NCI-H2227 (cell line): ENCODE measurements around the gene CD9.
A peak's percentile ranks its signal among the peaks of the same experiment; 100 is the strongest.
"Not testable (repeated sequence)": the region's sequence is repeated elsewhere in the genome, so short reads cannot be mapped to it uniquely, and the experiment has no call there.

Source experiments
- DNase-seq: peaks from one replicate; lab custom pipeline; 2025; ENCODE audit not compliant: unreplicated experiment; lab: John Stamatoyannopoulos, UW

Gene CD9

DNA sequence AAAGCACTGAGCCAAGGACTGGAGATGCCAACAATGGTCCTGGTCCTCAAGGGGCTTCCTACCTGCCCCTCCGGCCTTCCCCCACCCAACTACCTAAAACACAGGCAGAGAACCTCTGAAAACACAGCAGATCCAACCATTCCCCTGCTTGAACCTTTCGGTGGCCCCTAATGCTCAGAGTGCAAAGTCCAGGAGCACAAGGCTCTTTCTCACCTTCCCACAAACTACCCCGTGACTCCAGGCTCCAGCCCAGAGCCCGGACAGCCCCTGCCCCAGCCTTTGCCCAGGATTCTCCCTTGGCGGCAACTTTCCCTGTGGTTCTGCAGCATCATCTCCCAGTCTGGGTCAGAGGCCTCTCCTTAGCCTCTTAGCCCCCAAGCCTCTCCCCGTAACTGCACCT lies 1.6 kb upstream of the CD9 start:
- DNase-seq = no peak

DNA sequence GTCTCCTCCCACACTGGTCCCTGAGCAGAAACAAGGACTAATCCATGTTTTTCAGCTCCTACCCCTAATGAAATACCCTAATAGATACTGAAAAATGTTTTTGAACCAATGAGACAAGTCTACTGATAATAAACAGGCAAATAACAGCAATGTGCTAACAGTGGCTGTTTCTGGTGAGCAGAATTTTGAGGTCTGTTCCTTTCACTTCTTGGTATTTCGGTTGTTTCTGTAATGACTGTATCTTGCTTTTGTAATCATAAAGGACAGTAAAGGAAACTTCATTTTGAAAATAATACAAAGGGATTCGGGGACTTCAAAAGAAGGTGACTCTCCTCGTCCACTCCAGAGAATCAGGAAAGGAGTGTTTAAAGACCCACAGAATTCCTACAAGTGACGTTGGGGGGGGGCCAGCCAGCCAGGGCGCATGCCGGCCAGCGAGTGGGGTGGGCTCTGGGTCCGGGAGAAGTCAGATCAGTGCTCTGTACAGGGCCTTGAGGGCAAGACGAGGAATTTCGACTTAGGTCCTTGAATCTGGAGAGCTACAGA lies 1.1 kb upstream of the CD9 start:
- DNase-seq = no peak

DNA sequence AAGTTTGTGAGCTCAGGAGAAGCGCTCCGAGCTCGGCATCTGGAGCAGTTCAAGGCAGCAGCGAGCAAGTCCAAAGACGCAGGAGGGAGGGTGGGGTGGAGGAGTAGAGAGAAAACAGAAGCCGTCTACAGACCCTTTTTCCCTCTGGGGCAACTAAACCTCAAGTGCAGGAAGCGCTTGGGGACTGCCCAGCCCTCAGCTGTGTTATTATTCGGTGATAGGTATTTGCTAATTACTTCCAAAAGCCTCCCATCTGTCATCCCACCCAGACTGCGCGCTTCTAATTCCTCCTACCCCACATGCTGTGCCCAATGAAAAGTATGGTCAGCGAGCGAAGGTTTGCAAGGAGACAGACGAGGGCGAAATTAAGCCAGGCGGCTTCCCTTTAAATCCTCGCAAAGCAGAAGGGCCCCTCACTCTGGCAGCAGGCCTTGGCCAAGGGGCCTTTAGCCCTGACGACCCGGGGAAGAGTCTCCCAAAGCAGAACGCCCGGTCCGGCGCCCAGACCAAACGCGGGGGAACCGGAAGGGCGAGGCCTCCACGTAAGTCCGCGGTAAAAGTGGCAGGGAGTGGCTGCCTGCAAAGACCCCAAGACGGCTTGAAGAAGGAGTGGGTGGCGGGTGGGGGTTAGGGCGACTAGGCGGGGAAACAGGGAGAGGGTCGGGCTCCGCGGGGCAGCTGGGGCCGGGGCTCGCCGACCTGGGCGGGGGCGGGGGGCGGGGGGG lies 507 bp upstream of the CD9 start:
- DNase-seq = peak; percentile 22

DNA sequence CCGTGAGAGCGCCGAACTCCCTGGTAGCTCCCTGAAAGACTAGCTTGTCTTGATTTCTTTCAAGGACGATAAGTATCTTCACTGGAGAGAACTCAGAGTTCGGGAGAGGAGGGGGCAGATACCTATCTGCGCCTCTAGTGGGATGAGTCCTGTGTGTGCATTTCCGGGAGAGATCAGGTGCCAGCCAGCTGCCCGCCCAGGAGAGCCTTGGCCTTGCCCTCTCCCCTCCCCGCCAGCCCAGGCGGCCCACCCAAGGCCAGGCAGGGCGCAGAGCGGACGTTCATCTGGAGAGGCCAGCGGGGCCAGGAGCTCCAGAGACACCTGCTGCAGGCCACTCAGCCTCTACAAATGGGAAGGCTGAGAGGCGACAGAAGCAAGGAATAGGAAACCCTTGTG lies 1.0 kb downstream of the CD9 start:
- peak; percentile 9 for DNase-seq

DNA sequence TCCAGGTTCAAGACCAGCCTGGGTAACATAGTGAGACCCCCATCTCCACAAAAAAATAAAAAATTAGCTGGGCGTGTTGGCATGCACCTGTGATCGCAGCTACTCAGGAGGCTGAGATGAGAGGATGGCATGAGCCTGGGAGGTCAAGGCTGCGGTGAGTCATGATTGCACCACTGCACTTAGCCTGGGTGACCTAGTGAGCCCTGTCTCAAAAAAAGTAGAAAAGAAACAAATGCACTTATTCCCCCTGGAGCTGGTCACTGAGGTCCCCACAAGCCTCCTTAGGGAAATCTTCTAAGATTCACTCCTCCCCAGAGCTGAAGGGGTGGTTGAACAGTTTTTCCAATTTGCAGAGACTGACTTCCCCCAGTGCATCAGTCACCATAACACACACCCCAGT lies 1.6 kb downstream of the CD9 start:
- DNase-seq = no peak

DNA sequence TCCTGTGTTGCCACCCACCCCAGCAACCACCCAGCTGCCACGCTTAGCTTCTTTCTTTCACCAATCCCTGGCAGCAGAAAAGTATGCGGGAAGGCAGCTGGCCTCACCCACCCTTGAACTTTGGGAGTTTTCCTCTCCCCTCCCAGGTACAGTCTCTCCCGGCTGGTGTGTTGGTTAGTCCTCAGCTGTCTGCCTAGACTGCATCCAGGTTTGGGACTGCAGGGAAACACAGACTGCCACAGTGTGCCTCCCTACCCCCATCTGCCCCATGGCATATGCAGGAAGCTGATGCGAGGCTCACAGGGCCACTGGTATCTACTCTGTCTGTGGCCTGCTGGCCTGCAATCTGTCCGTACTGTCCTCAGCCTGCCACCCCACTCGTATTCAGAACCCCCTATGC lies 2.1 kb downstream of the CD9 start:
- no peak for DNase-seq

DNA sequence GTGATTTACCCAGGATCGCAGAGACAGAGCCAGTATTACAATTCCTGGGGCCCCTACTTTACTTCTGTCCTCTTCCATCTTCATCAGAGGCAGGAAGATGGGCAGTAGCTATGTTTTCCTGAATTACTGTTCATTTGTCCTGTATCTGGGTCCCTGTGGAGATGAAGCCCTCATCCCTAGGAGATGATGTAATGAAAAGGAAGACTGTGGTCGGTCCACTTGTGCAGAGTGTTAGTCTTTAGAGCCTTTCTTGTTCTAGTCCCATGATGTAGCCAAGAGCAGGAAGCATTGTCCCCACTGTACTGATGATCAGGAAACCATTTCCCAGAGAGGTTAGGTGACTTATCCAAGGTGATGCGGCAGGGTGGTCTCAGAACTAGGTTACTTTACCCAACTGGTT lies 2.6 kb downstream of the CD9 start:
- DNase-seq = no peak

DNA sequence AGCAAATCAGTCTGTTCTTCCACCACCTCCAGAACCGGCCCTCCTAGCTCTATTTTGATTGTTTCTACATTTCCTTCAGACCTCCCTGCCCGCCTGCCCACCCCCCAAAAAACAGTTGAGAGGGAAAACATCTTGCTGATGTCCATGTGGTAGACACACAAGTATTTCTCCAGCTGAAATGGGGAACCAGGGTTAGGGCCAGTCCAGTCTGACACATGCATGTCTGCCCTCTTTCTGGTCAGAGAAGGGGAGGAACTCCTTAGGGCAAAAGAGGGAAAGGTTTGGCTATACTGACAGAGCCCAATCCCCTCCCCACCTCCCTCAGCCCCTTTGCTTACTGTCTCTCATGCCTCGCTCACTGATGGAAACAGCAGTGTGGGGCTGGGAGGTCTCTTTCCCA lies 3.4 kb downstream of the CD9 start:
- no peak for DNase-seq

DNA sequence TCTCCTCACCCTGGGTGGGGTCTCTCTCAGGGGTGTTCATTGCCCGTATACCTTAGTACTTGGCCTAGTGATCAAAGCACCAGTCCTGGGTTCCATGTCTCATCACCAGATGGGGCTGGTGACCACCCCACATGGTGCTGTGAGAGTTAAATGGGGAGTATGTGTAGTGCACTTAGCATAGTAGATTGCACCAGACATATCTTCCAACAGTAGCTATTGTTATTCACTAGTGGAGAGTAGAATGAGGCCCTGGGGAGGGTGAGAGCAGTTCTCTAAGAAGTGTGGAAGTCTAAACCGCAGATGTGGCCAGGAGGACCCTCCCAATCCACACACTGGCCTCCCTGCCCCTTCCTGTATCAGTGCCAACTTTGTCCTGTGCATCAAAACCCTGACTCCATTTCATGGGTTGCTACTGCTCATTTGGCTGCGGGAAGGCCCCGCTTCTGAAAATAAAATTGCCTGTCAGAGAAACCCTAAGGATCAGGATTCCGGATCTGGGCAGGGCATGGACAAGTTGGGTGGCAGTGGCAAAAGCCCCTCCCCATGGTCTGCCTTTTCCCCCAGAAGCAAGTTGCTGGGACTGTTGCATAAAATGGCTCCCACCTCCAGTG lies 4.4 kb downstream of the CD9 start:
- no peak for DNase-seq

DNA sequence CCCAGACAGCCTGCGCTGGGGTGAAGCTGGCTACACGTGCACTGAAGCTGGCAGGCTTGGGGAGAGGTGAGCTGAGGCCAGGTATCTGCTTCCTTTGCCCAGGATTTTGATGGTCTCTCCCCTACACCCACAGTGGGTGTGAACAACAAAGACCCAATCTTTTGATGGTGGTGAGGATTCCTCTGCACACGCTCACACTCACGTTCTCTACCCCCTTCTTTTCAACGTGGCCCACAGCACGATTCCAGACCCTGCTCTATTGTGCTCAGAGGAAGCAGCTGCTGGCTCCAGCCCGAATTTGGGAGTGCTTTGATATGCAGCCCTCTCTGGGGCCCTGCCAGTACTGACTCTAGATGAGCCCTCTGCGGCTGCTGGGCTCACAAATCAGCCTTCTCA lies 4.9 kb downstream of the CD9 start:
- DNase-seq = no peak

DNA sequence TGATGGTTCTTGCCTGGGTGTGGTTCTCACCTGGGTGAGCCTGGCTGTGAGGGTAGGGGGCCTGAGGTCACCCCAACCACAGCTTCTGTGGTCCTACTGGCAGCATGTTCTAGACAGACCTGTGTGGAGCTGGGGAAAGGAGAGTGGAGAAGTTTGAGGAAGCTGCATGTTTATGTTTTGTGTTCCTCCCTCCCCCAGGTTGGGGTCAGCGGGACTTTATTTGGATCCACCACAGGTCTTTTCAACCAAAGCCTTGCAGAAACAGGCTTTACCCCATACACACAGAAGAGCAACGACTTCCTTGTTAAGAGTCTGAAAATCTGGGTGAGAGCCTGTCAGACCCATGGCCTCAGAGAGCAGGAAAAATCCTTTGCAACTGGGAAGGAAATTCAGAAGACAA lies 5.6 kb downstream of the CD9 start:
- DNase-seq = no peak

DNA sequence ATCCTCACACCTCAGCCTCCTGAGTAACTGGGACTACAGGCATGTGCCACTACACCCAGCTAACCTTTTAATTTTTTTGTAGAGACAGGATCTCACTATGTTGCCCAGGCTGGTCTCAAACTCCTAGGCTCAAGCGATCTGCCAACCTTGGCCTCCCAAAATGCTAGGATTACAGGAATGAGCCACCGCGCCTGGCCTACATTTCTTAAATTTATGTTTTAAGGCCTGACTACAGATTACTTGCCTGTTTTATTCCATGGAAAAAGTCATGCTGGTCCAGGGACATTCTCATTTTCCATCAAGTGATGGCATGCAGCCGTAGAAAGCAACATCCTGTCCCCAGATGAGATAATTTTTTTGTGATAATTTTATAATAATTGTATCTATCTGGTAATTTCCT lies 6.1 kb downstream of the CD9 start:
- no peak for DNase-seq

DNA sequence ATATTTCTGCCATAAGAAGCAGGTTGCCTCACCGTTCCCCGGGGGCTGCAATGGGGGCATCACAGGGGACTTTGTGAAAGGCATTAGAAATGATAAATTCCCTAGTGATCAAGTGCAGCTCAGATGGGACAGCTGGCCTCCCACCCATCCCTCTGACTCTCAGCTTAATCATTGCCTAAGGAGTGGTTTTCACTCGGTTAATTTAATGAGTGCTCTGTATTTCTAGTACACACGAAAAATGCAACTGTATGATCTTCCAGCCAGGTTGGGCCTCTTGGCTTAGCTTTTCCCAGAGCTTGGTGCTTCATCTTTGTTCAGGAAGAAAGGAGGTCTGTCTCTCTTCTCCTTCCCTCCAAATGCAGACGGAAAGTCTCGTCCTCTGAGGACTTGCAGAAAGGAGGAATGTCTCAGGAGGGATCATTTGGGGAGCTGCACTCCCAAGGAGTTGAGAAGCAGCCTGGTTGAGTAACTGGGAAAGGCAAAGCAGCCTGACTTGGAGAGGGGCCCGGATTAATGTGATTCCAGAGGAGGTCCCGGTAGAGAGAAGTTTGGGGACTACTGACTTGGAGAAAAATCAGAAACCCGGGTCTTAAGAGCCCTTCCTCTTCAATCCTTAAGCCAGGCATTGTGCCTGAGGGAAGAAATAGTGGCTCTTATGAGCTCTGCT lies 7.2 kb downstream of the CD9 start:
- no peak for DNase-seq

DNA sequence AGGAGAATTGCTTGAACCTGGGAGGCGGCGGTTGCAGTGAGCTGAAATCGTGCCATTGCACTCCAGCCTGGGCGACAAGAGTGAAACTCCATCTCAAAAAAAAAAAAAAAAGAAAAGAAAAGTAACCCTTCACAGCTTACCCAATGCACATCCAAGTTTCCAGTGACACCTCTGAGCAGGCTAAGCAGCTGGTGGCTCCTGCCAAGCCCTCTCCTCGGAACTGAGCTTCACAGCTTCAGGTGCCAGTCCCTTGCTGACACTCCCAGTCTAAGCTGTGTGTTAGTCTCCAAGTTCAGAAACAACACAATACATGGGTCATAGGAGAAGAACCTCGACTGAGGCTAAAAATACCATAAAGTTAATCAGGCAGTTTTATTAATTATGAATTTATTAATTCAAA lies 7.9 kb downstream of the CD9 start:
- no peak for DNase-seq

DNA sequence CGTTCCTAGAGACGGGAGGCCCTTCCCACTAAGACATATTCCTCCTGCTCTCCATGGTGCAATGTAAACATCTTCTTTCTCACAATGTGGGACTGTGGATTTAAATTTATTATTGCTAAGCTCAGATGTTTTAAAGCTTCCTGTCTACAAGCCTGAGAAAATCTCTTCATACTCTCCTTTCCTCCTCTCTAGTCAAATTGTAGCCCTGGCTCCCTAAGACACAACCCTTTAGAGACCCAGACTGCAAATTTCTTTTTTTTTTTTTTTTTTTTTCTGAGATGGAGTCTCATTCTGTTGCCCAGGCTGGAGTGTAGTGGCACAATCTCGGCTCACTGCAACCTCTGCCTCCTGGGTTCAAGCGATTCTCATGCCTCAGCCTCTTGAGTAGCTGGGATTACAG lies 9.2 kb downstream of the CD9 start:
- not testable (repeated sequence) for DNase-seq

DNA sequence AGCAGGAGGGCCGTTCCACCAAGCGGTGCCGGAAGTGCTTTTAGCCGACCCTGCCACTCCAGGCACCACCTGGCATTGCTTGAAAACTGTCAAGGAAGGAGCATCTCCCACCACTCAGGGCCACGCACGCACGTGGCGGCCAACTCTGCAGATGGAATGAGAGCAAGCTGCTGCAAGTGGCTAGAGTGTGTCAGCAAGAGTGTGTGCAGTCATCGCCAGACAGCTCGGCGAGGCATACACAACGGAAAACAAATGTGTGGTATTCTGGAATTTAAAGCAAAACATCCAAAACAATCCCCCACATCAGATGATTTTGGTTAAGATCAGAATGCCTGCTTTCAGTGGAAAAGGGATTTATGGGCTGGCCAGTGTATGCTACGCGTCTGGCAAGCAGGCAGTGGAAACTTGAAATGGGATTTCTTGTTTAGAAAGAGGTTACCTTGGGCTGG lies 11.2 kb downstream of the CD9 start:
- DNase-seq = no peak

DNA sequence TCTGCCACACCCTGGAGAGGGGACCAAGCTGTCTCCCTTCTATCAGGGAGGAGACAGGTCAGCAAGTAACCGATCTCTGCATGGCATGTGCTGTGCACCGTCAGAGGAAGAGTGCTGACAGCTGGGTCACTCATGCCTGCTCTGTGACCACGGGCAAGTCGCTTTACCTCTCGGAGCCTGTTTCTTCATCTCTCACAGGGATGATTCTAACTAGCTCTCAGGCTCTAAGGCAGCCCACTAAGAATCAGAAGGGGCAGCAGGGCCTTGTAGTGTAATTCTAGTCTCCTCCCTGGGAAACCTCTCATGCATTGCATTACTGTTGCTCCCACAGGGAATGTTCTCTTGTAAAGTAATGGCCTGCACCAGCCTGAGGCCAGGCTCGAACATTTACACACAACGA lies 11.9 kb downstream of the CD9 start:
- DNase-seq = no peak

DNA sequence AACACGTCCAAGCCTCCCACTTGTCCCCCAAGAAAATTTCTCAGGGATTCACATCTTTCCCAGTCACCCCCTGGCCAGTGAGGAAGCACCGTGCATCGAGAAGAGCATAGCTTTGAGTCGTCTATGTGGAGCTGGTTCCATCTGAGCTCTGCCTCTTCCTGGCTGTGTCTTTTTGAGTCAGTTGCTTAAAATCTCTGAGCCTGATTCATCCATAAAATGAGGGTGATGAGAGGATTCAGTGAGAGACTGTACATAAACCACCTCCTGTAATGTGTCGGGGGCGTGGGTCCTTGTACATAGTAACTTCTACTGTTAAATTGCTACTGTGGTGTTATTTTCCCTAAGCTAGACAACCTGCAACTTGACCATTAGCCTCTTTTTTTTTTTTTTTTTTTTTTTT lies 13.8 kb downstream of the CD9 start:
- DNase-seq = no peak

DNA sequence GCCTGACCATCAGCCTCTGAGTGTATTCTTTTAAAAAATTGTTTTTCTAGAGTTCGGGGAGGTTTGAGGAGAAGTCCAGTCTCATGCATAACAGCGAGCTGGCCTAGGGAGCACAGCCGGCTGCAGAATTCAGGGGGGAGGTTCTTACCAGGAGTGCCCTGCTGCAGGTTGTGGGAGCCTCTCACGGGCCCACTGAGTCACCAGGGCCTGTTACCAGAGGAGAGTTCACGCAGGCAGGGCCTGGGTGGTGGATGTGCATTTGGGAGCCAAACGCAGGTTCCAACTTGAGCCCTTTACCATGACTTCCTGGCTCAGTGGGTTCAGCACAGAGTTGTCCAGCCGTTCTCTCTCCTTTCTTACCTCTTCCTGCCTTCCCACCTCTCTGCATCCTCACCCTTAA lies 14.4 kb downstream of the CD9 start:
- no peak for DNase-seq

DNA sequence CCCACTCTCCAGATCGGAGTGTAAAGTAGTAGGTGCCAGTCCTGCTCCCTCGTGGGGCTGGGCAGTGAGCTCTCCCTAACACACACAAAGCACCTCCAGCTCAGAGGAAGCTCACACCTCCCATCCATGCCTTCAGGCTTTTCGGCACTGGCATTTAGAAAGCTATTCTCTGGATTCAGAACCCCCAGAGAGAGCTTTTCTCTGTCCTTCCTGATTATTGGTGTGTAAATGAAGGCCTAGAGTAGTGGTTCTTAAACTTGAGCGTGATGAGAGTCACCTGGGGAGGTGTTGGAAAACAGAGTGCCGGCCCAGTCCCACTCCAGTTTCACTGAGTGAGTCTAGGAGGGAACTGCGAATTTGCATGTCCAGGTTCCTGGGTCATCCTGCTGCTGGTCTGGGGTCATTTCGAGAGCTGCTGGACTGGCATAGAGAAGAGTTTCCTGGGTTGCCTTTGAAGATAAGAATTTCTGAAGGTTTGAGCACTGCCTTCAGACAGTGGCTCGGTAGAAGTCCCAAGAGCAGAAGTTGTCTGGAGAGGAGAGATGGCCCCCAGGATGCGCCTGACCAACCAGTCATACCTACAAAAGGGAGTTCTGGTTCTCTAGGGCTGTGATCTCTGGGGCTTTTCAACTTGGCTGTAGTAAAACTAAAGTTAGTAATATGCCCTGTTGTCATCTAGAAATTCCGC lies 15.1 kb downstream of the CD9 start:
- no peak for DNase-seq

DNA sequence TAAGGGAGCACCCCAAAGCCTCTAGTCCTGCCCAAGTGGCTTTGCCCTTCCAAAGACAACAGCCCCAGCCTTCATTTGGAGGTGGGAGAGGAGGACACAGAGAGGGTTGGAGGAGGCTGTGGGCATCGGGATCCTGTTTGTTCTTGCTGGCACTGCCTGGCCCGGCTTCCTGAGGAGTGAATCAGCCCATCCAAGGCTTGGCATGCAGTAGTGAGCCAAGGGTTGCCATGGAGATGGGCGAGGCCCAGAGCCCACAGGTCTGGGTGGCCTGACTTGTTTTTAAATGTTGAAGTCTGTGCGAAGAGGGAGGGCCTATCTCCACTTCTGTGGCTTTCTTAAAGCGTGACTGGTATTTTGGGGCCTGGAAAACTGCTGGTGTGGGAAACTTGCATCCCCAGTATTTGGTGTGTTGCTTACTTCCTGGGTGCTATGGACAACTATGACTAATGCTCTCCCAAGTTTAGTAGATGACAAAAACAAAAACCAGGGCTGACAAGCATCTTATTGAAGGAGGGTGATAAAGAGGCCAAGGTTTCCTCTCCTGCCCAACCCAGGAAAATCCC lies 15.8 kb downstream of the CD9 start:
- DNase-seq = no peak
